Stomach (tissue), 4 donors: ENCODE results near the gene PPP3CA.

ENCODE experiments used
- CTCF ChIP-seq, 7 experiments: fragments of 450-650 bp in 4 of 7; fragments of 200-600 bp in 3 of 7; sonication (generic) in 3 of 7; IDR thresholded peaks; one replicate each; pipeline ENCODE4 v1.5.1; 2016 to 2019; ENCODE audit warnings: antibody characterized with exemption in 7 of 7, control low read depth in 2 of 7, mild to moderate bottlenecking in 1 of 7
- POLR2AphosphoS5 ChIP-seq, 3 donors: sonication (generic); formaldehyde crosslinking; IDR thresholded peaks; one replicate each; pipeline ENCODE4 v1.6.1; 2016; ENCODE audit warnings: antibody characterized with exemption in 3 of 3

GRCh38 chr4:101141855-101142254, 205.5 kb downstream of the PPP3CA start:
- TF ChIP-seq CTCF (IDR thresholded peaks at IDR 0.05) (no peak), POLR2AphosphoS5 (IDR thresholded peaks at IDR 0.05) (no peak)
